Panc1 (cell line): ENCODE data around the gene CCS. TPM values are rescaled to one million over a fixed set of nuclear protein-coding genes. Genes with fewer than 3 reads are reported as not detected.

Experiments used
- ATAC-seq: fragments of 200-7000 bp; cut with Tn5 transposase; 2 replicates; pipeline ENCODE4 v1.9.1; 2020; ENCODE audit warnings: mild to moderate bottlenecking, moderate library complexity
- BruUV-seq: library from RNA; stranded (reverse); fragments of 400-500 nt; replicated peaks from 2 replicates; lab custom pipeline; 2021; lab: Mats Ljungman, UMichigan
- CTCF ChIA-PET: fragments of 300-600 bp; sonication (Branson Sonifier 250); formaldehyde crosslinking; loops from one replicate; lab custom pipeline; 2022; ENCODE audit warnings: antibody characterized with exemption; lab: Charles Lee
- POLR2A ChIA-PET: fragments of 300-600 bp; sonication (Branson Sonifier 250); formaldehyde crosslinking; loops from one replicate; lab custom pipeline; 2022; ENCODE audit warnings: antibody characterized with exemption; lab: Charles Lee
- DNase-seq: peaks from one replicate; pipeline ENCODE4 v3.0.0-alpha.2; 2010; ENCODE audit warnings: low read depth, low spot score
- H3K27ac ChIP-seq: 2 replicates; pipeline ENCODE4 v1.5.1; 2011; ENCODE audit warnings: mild to moderate bottlenecking, low read length, inconsistent platforms
- H3K27me3 ChIP-seq: fragments of 200-500 bp; sonication (Bioruptor generic); 2 replicates; pipeline ENCODE4 v1.6.0; 2014; ENCODE audit warnings: low read length, inconsistent platforms; ENCODE audit not compliant: control insufficient read depth, insufficient read depth
- H3K36me3 ChIP-seq: fragments of 200-500 bp; sonication (Bioruptor generic); 2 replicates; pipeline ENCODE4 v1.5.1; 2014; ENCODE audit warnings: inconsistent platforms, mild to moderate bottlenecking, low read length, moderate library complexity; ENCODE audit not compliant: control insufficient read depth, insufficient read depth
- H3K4me1 ChIP-seq: 2 replicates; pipeline ENCODE4 v1.5.1; 2011; ENCODE audit warnings: inconsistent platforms, mild to moderate bottlenecking, low read length, moderate library complexity; ENCODE audit not compliant: control insufficient read depth, insufficient read depth
- H3K4me3 ChIP-seq, 2 experiments: 2 replicates each; pipeline ENCODE4 v1.5.1; 2011 to 2012; ENCODE audit warnings: low read depth in 2 of 2, low read length in 2 of 2, mild to moderate bottlenecking in 2 of 2, inconsistent platforms in 1 of 2, moderate library complexity in 1 of 2
- H3K9me3 ChIP-seq: fragments of 200-500 bp; sonication (Bioruptor generic); 2 replicates; pipeline ENCODE4 v1.5.1; 2014; ENCODE audit warnings: low read depth, mild to moderate bottlenecking, inconsistent platforms, low read length, moderate library complexity; ENCODE audit not compliant: control insufficient read depth, insufficient read depth
- POLR2AphosphoS5 ChIP-seq: IDR thresholded peaks from 2 replicates; pipeline ENCODE4 v1.6.1; 2012; ENCODE audit warnings: mild to moderate bottlenecking, low read depth, low read length, moderate library complexity
- SIN3A ChIP-seq: IDR thresholded peaks from 2 replicates; pipeline ENCODE4 v1.6.1; 2012; ENCODE audit warnings: low read depth, mild to moderate bottlenecking, low read length, moderate library complexity, borderline replicate concordance; ENCODE audit not compliant: insufficient read depth
- TCF7L2 ChIP-seq: IDR thresholded peaks from 2 replicates; pipeline ENCODE4 v1.6.1; 2011; ENCODE audit warnings: mild to moderate bottlenecking, low read depth, low read length, inconsistent platforms
- in situ Hi-C: cut with HindIII; loops from 2 replicates; pipeline ENCODE4 v1.10.0; 2016; ENCODE audit warnings: low sequenced_read_pairs, low pct_unique_long_range_greater_than_20kb
- intact Hi-C: fragments of 100-400 bp; cut with micrococcal nuclease; formaldehyde crosslinking; loops from one replicate; pipeline ENCODE4 v1.10.0; 2022; ENCODE audit not compliant: unreplicated experiment
- total RNA-seq: library from RNA; stranded (reverse); gene quantifications from one replicate; pipeline ENCODE4 v1.2.1, GENCODE V29; 2021; ENCODE audit not compliant: unreplicated experiment
- TF ChIP-seq, protein P1 (sequence below): fragments of 450-650 bp; IDR thresholded peaks from 2 replicates; pipeline ENCODE4 v1.5.1; 2017; ENCODE audit warnings: mild to moderate bottlenecking
- TF ChIP-seq, protein P2 (sequence below), 2 experiments: IDR thresholded peaks; 2 replicates each; pipeline ENCODE4 v1.6.1; 2011 to 2012; ENCODE audit warnings: low read depth in 2 of 2, control low read depth in 1 of 2, low read length in 1 of 2, mild to moderate bottlenecking in 1 of 2, moderate library complexity in 1 of 2; ENCODE audit not compliant: insufficient read depth in 1 of 2

The CCS gene
- total RNA-seq, 1 experiment from 2014 or later: 55.3 TPM

DNA sequence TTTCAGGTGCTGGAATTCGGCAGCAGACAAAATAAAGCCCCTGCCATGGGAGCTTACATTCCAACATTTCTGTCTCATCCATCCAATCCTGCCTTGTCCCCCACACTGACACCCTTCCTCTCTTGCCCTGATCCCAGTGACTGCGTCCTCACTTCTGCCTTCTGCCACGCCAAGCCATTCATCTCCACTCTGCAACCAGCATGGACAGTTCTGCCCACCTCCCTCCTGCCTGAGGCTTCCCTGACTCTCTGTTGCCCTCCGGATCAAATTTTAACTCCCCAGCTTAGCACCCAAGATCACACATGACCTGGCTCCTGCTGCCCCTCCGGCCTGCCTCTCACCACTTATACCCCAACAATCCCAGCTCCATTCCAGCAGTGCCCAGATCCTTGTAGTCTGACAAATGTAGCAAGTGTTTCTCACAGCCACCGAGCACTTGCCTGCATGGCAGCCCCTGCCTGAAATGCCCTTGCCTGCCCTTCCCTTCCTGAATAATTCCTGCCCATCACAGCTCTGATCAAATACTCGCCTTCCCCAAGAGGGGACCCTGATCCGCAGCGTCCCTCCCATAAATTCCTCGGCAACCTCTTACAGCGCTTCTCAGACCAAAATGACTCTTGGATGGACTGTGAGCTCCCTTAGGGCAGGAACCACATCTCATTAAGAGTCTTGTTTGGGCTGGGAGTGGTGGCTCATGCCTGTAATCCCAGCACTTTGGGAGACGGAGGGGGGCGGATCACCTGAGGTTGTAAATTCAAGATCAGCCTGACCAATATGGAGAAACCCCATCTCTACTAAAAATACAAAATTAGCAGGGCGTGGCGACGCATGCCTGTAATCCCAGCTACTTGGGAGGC is 44.0 kb upstream of the CCS start:
- Histone ChIP-seq H3K4me3 (no peak overlapping the region), H3K4me1 (peaks cover 9% of the 10 kb centered on the region), H3K27ac (no peak overlapping the region), H3K27me3 (no peaks in the 10 kb centered on the region), H3K9me3 (no peaks in the 10 kb centered on the region), H3K36me3 (no peaks in the 10 kb centered on the region)
- ATAC-seq (no peak), DNase-seq (no peak)
- ChIA-PET CTCF (no interaction called here), POLR2A (interaction anchor here (0.6 kb wide), 1 partner anchor 59 kb away, joined by 9 read pairs; no protein-coding TSS in a partner anchor)
- in situ Hi-C loops: no loop called here
- TF ChIP-seq, protein P1, sequence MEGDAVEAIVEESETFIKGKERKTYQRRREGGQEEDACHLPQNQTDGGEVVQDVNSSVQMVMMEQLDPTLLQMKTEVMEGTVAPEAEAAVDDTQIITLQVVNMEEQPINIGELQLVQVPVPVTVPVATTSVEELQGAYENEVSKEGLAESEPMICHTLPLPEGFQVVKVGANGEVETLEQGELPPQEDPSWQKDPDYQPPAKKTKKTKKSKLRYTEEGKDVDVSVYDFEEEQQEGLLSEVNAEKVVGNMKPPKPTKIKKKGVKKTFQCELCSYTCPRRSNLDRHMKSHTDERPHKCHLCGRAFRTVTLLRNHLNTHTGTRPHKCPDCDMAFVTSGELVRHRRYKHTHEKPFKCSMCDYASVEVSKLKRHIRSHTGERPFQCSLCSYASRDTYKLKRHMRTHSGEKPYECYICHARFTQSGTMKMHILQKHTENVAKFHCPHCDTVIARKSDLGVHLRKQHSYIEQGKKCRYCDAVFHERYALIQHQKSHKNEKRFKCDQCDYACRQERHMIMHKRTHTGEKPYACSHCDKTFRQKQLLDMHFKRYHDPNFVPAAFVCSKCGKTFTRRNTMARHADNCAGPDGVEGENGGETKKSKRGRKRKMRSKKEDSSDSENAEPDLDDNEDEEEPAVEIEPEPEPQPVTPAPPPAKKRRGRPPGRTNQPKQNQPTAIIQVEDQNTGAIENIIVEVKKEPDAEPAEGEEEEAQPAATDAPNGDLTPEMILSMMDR: no peak
- TF ChIP-seq, protein P2, sequence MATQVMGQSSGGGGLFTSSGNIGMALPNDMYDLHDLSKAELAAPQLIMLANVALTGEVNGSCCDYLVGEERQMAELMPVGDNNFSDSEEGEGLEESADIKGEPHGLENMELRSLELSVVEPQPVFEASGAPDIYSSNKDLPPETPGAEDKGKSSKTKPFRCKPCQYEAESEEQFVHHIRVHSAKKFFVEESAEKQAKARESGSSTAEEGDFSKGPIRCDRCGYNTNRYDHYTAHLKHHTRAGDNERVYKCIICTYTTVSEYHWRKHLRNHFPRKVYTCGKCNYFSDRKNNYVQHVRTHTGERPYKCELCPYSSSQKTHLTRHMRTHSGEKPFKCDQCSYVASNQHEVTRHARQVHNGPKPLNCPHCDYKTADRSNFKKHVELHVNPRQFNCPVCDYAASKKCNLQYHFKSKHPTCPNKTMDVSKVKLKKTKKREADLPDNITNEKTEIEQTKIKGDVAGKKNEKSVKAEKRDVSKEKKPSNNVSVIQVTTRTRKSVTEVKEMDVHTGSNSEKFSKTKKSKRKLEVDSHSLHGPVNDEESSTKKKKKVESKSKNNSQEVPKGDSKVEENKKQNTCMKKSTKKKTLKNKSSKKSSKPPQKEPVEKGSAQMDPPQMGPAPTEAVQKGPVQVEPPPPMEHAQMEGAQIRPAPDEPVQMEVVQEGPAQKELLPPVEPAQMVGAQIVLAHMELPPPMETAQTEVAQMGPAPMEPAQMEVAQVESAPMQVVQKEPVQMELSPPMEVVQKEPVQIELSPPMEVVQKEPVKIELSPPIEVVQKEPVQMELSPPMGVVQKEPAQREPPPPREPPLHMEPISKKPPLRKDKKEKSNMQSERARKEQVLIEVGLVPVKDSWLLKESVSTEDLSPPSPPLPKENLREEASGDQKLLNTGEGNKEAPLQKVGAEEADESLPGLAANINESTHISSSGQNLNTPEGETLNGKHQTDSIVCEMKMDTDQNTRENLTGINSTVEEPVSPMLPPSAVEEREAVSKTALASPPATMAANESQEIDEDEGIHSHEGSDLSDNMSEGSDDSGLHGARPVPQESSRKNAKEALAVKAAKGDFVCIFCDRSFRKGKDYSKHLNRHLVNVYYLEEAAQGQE (IDR thresholded peaks at IDR 0.05; ENCODE audit: insufficient read depth in 1 of 2, low read depth in 2 of 2, low read length in 1 of 2): no peak
- TF ChIP-seq POLR2AphosphoS5 (no peak), SIN3A (no peak)
- intact Hi-C loops: no loop called here
- BruUV-seq: no TSS peak

DNA sequence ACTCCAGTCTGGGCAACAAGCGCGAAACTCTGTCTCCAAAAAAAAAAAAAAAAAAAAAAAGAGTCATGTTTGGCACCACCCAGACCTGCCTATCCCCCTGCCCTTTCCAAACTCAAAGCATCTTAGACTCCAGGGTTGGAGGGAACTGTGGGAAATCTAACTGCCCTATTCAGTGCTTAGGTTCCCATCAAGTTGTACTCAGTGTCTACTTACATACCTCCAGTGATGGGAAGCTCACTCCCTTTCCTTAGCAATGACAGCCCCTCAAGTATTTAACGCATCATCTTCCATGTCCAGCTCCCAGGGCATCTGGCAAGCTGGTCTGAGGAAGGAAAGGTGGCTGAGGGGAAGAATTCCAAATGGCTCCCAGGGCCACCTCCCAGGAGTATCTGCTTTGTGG is 43.3 kb upstream of the CCS start:
- DNase-seq: no peak
- ChIA-PET POLR2A (no interaction called here), CTCF (no interaction called here)
- BruUV-seq: no TSS peak
- Histone ChIP-seq H3K9me3 (no peaks in the 10 kb centered on the region), H3K4me1 (peaks cover 9% of the 10 kb centered on the region), H3K27me3 (no peaks in the 10 kb centered on the region), H3K4me3 (no peak overlapping the region), H3K36me3 (no peaks in the 10 kb centered on the region), H3K27ac (no peak overlapping the region)
- in situ Hi-C loops (no loop called here), intact Hi-C loops (no loop called here)
- TF ChIP-seq, protein P1: no peak
- TF ChIP-seq SIN3A (no peak), TCF7L2 (no peak), POLR2AphosphoS5 (no peak)
- TF ChIP-seq, protein P2 (IDR thresholded peaks at IDR 0.05; ENCODE audit: insufficient read depth in 1 of 2, low read depth in 2 of 2, low read length in 1 of 2): no peak
- ATAC-seq: no peak
